Left kidney (tissue), 2 donors: Measurements from ENCODE around the gene IGSF22. TPM values are rescaled to one million over a fixed set of nuclear protein-coding genes. Genes with fewer than 3 reads are reported as not detected.
"Not testable (repeated sequence)": the region's sequence is repeated elsewhere in the genome, so short reads cannot be mapped to it uniquely, and the experiment has no call there.

Experiments
- DNase-seq: peaks from one replicate; pipeline ENCODE4 v3.0.0-alpha.2; 2013
- polyA plus RNA-seq: library from polyadenylated mRNA; unstranded; fragments of 120-200 nt; gene quantifications from one replicate; pipeline ENCODE4 v1.2.1, GENCODE V29; 2013; ENCODE audit not compliant: insufficient read length

The IGSF22 gene
- polyA plus RNA-seq, 1 donor: 1.9 TPM

DNA sequence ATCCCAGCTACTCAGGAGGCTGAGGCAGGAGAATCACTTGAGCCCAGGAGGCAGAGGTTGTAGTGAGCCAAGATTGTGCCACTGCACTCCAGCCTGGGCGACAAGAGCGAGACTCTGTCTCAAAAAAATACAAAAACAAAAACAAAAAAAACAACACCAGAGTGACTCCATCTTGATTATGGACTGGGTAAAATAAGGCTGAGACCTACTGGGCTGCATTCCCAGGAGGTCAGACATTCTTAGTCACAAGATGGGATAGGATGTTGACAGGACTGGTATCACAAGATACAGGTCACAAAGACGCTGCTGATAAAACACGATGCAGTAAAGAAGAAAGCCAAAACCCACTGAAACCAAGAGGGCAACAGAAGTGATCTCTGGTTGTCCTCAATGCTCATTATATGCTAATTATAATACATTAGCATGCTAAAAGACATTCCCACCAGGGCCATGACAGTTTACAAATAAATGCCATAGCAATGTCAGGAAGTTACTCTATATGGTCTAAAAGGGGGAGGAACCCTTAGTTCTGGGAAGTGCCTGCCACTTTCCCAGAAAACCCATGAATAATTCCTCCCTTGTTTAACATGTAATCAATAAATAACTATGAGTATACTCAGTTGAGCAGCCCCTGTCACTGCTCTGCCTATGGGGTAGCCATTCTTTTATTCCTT is 34.4 kb downstream of the IGSF22 start:
- not testable (repeated sequence) for DNase-seq

DNA sequence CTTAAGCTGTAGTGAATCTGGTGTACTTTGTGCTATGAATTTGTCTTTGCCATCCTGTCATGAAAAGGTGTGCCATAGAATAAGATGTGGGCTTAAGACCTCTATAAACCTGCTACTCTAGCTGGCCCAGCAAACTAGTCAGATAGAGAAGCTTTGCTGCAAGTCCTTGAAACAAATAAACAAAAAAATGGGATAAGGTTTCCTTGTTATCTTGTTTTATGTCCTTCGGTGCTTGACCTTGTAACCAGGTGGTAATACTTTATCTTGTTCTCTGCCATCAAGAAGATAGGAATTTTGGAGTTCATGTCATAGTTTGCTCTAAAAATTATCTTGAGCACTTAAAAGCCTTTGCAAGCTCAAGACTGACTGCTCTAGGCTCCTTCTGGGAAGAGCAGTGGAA is 41.7 kb downstream of the IGSF22 start:
- DNase-seq: no peak

DNA sequence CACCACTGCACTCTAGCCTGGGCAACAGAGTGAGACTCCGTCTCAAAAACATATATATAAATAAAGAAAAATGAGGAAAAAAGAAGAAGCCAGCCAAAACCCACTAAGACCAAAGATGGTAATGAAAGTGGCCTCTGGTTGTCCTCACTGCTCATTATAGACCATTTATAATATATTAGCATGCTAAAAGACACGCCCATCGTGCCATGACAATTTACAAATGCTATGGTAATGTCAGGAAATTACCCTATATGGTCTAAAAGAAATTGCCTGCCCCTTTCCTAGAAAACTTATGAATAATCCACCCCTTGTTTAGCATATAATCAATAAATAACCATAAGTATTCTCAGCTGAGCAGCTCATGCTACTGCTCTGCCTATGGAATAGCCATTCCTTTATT is 43.5 kb downstream of the IGSF22 start:
- no peak for DNase-seq

DNA sequence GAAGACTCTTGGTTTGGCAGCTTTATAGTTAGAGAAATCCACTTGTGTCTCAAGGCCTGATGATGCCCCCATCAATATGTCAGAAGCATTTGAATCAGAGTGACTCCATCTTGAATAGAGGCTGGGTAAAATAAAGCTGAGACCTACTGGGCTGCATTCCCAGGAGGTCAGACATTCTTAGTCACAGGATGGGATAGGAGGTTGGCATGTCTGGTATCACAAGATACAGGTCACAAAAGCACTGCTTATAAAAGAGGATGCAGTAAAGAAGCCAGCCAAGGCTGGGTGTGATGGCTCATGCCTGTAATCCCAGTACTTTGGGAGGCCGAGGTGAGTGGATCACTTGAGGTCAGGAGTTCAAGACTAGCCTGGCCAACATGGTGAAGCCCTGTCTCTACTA is 44.0 kb downstream of the IGSF22 start:
- not testable (repeated sequence) for DNase-seq

DNA sequence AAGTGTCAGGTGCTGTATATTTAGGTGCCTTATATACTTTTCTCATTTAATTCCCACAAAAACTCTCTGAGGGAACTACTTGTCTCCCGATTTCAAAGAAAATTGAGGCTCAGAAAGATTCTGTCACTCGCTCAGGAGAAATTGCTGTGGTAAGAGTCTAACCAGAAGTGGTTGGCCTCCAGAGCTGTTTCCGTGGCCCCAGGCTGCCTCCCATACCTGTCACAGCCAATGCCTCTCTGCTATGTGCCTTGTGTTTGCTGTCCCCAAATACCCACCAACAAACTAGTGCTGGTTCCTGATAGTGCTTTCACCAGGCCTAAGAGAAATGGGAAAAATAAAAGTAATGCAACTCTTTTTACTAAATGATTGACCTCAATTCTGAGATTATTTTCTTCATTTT is 48.4 kb downstream of the IGSF22 start:
- no peak for DNase-seq

DNA sequence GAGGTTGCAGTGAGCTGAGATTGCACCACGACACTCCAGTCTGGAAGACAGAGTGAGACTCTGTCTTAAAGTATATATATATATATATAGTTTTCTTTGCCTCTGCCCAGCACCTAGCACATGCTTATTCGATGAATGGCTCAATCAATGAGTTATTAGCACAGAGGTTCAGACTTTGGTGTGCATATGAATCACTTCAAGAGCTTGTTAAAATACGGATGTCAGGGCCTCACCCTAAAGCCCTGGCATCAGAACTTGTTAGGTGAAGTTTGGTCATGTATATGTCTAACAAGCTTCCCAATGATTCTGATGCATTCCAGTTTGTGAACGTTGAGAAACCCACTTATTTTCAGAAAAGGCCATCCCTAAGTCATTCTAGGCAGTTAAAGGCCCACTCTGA is 49.2 kb downstream of the IGSF22 start:
- DNase-seq: no peak

DNA sequence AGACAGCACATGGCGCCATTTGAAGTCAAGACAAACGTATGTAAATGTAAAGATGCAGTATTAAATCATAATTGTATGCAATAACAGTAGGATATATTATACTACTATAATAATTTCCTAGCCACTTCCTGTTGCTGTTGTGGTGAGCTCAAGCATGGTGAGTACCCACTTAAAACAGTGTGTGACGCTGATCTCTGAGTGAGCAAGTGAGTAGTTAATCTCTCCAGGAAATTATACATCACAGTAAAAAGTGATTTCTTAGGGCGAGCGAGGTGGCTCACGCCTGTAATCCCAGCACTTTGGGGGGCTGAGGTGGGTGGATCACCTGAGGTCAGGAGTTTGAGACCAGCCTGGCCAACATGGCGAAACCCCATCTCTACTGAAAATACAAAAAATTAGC is 53.8 kb downstream of the IGSF22 start:
- not testable (repeated sequence) for DNase-seq

DNA sequence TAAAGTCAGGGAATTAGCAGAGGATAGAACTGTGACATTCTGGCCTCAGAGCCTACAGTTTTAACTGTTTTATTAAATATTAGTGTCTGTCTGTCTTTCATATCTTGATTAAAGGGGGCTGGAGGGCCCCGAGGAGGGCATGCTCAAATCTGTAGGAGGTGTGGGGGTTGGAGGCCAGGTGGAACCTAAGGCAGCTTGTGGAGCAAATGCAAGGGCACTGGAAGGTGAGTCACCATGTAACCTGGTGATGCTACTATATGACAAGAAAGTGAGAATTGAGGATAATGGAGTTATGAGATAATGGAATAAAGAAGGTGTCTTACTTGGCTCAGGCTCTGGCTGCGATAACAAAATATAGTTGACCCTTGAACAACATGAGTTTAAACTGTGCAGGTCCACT is 54.7 kb downstream of the IGSF22 start:
- no peak for DNase-seq

DNA sequence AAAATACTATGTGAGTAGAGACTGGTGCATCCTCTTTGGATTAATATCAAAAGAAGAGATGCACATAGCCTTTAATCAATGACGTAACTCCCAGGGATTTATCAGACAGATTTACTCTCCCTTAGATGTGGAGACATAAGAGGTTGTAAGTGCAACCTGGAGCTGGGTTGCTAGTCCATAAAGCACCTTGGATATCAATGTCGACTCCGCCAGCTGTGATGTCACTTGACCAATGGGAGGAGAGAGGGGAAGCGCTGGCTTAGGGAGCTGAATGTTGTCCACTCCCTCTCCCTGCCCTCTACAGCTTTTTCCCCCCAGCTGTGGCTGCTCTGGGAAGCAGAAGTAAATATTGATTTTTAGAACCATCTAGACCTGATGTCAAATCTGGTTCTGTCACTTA is 56.3 kb downstream of the IGSF22 start:
- no peak for DNase-seq

DNA sequence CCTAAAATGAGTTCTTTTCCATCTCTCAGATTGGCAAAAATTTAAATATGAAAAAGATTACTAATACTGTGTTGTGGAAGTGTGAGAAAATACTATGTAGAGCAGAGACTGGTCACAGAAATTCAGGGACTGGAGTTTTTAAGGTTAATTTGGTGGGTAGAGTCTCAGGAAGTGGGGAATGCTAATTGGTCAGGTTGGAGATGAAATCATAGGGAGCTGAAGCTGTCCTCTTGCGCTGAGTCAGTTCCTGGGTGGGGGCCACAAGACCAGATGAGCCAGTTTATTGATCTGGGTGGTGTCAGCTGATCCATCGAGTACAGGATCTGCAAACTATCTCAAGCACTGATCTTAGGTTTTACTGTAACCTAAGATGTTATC is 56.8 kb downstream of the IGSF22 start:
- DNase-seq: no peak

DNA sequence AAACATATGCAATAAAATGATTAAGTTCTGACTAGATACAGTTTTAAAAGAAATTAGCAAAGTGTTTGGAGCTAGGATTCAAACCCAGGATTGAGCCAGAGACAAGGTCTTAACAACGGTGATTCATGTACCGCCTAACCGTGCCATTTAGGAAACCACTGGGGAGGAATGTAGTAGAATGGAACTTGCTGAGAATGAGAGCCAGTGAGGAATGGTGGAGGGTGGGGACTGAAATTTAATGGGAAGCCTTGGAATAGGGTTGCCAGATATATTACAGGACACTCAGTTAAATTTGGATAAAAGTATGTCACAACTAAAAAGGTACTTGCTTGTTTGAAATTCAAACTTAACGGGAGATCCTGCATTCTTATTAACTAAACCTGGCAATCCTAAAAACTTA is 57.9 kb downstream of the IGSF22 start:
- DNase-seq: no peak

DNA sequence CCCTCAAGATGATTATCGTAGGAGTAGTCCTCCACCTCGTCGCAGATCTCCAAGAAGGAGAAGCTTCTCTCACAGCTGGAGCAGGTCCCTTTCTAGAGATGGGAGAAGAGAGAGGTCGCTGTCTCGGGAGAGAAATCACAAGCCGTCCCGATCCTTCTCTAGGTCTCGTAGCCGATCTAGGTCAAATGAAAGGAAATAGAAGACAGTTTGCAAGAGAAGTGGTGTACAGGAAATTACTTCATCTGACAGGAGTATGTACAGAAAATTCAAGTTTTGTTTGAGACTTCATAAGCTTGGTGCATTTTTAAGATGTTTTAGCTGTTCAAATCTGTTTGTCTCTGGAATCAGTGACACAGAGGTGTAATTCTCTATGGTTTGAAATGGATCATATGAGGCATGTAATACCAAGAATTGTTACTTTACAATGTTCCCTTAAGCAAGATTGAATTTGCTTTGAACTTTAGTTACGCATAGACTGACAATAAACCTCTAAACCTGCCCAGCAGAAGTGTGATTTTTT is 60.6 kb downstream of the IGSF22 start:
- not testable (repeated sequence) for DNase-seq

DNA sequence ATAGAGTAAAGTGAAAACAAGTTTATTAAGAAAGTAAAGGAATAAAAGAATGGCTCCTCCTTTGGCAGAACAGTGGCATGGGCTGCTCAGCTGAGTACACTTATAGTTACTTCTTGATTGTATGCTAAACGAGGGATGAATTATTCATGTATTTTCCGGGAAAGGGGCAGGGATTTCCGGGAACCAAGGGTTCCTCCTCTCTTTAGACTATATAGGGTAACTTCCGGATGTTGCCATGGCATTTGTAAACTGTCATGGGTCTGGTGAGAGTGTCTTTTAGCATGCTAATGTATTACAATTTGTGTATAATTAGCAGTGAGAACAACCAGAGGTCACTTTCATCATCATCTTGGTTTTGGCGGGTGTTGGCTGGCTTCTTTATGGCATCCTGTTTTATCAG is 68.3 kb downstream of the IGSF22 start:
- DNase-seq: no peak

Other genes with a start within 250 kb of the IGSF22 start
- 158 TPM for gene TSG101, start 199.2 kb downstream of the IGSF22 start, polyA plus RNA-seq
- gene UEVLD, start 137.5 kb downstream of the IGSF22 start, polyA plus RNA-seq: 27.1 TPM
- gene MISFA, start 126.4 kb downstream of the IGSF22 start, polyA plus RNA-seq: 18.2 TPM
- 30.5 TPM for gene SPTY2D1, start 91.8 kb downstream of the IGSF22 start, polyA plus RNA-seq
- 8.1 TPM for gene TMEM86A, start 27.4 kb downstream of the IGSF22 start, polyA plus RNA-seq
- 0.81 TPM for gene PTPN5, start 65.6 kb upstream of the IGSF22 start, polyA plus RNA-seq
- gene MRGPRX1, start 213.2 kb upstream of the IGSF22 start, polyA plus RNA-seq: not detected